Stimulated activated CD4-positive, alpha-beta T cell treated with anti-CD3 and anti-CD28 coated beads, TNF-alpha, amount 100 ng/mL, for 24 hours (primary cell): Measurements from ENCODE around the gene ASF1B.
"Not testable (repeated sequence)": the region's sequence is repeated elsewhere in the genome, so short reads cannot be mapped to it uniquely, and the experiment has no call there.

Experiments
- DNase-seq, 3 experiments: peaks; one replicate each; pipeline ENCODE4 v3.0.0-alpha.2; 2020; ENCODE audit warnings: low read depth in 3 of 3

The ASF1B gene

DNA sequence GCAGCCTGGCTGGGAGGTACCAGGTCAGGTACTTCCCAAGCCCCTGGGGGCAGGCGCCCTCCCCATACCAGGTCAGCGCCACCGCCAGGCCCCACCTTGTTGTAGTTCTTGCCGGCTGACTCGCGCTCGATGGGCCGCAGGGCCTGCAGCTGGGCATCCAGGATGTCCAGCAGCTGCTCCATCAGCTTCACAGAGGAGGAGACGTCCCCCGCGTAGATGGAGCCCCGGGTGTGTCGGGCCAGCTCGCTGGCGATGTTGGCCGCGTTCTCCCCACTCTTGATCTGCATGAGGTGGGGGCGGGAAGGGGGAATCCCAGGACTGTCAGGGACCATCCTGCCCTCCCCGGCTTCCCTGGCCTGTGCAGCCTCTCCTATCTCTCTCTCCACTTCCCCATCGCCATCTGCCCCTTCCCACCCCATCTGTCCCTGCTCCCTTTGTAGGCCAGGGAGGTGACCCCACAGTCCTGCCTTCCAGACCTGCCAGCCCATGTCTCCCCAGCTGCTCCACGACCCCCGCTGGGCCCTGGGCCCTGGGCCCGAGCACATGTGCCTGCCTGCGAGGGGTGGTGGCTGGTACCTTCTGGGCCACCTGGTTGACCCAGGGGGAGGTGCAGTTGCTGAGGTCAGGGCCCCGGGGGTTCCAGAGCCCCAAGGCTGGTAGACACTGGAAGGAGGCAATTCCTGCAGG is 23.8 kb upstream of the ASF1B start:
- DNase-seq, result no peak

DNA sequence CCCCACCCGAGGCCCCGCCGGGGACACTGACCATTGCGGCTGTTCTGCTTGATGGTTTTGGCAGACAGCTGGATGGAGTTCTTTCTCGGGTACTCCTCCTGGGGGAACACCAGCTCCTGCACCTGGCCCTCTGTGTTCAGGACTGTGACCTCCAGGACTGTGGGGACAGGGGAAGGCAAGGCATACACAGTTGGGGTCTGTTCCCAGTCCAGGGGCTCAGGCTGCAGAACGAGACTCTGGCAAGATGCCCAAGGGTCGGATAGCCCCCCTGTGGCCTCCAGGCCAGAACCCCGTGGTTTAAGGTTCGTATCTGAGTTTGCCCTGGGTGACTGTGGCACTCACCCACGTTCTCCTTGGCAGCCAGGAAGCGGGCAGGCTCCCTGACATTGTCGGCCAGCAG is 22.7 kb upstream of the ASF1B start:
- DNase-seq, result no peak

DNA sequence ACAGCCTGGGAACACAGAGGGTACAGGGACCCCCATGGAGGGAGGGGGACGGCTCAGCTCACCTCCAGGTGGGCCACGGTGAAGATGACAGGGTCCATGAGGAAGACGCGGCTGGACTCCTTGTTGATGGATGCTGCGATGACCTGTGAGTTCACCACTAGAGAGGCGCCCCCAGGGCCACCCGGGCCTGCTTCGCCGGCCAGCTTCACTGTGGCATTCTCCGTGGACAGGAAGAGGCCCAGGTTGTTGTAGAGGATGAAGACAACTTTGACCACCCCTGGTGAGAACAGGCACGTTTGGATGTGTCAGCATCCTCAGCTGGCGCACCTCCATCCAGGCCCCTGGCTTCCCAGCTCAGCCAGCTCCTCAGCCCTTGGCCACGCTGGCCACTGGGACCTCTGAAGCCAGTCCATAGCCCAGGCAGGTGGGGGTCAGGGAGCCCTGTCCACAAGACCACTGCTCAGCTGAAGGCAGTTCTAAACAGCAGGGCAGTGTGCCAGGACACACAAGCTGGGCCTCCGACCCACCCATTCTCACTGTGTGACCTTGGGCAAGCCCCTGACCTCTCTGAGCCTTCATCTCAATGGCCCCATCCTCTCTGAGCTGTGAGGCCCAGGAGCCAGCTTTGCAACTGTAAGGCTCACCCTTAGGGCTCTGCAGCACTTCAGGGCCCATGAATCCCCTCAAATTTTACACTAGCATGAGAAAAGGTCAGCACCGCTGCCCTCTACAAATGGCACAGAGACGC is 22.1 kb upstream of the ASF1B start:
- no peak for DNase-seq

DNA sequence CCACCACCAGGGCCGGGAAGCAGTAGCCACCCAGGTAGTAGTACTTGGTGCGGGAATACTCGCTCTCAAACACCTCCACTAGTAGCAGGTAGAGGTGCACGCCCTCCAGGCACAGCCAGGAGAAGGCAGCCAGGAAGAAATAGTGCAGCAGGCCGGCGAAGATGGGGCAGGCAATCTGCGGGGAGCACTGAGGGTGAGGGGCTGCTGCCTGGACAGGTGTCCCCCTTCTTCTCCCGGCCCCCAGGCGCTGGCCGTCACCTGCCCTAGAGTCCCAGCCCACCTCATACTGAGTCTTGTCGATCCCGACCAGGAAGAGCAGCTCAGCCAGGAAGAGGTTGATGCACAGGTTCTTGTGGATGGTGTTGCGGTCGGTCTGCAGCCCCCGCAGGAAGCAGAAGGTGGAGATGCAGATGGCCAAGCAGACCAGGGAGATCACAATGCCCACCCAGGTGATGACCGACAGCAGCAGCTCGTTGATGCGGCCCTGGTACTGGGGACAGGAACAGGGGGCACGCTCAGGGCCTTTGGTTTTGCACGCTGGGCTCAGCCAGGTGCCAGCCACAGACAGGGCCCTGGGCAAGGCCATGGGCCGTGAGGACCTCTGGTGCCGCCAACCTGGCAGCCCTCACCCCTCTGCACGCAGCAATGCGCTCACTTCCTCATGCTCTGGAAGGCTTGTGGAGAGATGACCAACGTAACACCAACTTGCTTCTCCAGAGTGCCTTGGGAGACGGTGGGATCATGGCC is 20.8 kb upstream of the ASF1B start:
- DNase-seq, result no peak

DNA sequence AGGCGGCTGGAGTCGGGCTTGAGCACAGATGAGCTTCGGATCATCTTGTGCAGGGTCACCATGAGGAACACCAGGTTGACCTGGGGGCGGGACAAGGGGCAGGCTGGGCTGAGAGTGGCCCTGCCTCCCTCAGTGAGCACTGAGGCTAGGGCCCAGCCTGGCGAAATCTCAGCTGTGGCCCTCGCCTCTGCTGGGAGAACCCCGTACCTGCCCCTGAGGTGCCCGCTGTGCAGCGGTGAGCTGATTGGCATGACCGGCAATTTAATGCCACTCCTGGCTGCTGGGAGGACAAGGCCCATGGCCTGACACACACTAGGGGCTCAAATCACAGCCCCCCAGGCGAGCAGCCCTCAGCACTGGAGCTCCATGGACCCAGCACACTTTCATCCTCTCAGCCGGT is 19.7 kb upstream of the ASF1B start:
- no peak for DNase-seq

- no peak for DNase-seq
These were observed 19.0 kb upstream of the ASF1B start for GRCh38 chr19:14155371-14155770.

GRCh38 chr19:14152713-14153112 is 16.3 kb upstream of the ASF1B start:
- no peak for DNase-seq

DNA sequence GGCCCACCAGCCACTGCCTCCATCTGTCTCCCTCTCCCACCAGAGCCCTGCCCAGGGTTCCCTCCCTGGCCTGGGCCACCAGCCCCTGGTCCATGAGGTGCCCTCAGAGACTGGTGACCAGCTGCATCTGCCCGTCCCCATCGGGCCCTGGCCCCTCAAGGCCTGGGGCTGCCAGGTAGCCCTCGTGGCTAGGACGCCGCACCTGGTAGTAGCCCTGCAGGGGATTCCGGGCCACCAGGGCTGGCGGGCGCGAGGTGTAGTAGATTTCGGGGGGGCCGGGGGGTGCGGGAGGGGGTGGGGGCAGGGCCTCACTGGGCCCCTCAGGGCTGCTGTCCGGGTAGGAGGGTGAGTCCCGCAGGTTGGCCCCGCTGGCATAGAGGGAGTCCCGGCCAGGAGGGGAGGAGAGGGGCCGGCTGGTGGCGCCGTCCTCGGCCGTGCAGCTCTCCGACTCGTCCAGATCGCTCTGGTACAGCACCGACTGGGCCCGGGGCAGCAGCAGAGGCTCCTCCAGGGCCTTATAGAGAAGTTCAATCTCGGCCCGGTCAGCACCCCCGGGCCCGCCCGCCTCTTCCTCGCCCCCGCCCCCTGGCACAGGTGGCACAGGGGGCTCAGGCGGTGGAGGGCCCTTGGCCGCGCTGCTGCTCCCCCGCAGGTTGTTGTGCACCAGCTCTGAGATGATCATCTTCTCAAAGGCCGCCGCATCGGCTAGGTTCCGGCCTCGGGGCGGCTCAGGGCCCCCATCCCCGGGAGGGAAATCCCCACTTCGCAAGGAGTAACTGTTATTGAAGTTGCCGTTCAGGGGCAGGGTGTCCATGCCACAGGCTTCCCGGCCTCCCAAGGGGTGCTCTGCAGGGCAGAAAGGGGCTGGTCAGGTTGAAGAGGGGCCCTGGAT is 14.6 kb upstream of the ASF1B start:
- no peak for DNase-seq

DNA sequence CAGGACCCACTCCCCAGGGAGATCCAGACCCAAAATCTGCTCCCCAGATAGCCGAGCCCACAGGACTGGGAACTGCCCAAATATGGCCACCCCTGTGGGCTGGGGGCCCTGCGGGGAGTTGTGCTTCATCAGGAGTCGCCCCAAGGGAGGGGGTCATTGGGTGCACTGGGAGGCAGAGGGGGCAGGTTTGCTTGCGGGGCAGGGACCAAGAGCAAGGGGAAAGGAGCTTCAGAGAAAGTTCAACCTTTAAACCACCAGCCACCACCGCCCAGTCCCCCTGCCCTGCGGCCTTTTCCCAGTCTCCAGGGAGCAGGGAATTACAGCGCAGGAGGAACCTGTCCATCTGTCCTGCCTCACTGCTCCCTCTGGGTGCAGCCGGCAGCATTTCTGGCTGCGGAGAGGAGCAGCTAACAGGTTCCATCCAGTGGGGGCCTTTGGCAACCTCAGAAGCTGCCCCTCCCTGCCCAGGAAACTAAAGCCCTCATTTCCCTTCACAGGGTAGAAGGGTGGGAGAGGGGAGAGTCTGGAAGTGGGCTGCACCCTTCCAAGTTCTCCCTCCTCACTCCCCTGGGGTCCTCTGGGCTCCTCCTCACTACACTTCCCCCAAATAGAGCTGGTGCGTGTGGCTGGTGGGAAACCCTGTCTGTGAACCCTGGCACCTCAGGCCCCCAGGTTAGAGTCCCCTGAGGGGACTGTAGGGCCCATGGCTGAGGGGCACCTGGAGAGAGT is 13.8 kb upstream of the ASF1B start:
- no peak for DNase-seq

GRCh38 chr19:14149509-14149994 is 13.2 kb upstream of the ASF1B start:
- DNase-seq, result peak in 1 of 3 experiments; percentile 34

GRCh38 chr19:14148751-14149410 is 12.5 kb upstream of the ASF1B start:
- no peak for DNase-seq

DNA sequence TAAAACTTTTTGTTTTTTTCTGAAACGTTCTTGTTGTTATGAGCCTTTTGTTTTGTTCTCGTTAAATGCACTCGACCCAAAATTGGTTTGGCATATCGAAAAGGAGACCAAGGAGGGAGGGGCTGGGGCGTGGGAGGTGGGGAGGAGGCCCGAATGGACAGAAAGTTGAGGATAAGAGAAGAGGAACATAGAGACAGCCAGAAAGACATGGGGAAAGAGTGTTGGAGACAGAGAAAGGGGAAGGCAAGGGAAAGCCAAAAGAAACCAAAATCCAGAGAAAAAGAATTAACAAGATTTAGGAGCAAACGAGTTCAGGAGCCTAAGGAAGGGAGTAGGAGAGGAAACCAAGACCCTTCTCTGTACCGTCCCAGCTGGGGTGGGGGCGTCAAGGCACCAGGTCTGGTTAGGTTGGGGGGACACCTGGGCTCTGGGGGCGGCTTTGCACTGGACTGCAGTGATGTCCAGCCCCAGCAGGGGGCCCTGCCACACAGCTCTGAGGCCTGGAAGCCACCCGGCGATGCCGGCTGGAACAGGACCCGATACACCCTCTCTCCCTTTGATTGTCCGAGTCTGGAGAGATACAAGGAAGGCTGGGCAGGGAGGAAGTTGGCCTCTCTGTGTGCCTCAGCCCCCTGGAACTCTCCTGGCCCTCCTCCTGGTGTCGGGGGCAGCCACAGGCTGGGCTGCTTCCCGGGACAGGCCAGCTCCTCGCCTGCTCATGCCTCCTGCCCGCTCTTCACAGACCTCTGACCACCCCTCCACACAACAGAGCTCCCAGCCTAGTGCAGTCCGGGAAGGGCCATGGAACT is 11.6 kb upstream of the ASF1B start:
- peak in 2 of 3 experiments; percentile 18 to 55 for DNase-seq

- no peak for DNase-seq
These were observed 10.4 kb upstream of the ASF1B start for GRCh38 chr19:14146789-14147216.

GRCh38 chr19:14146169-14146568 is 9.8 kb upstream of the ASF1B start:
- not testable (repeated sequence) for DNase-seq

DNA sequence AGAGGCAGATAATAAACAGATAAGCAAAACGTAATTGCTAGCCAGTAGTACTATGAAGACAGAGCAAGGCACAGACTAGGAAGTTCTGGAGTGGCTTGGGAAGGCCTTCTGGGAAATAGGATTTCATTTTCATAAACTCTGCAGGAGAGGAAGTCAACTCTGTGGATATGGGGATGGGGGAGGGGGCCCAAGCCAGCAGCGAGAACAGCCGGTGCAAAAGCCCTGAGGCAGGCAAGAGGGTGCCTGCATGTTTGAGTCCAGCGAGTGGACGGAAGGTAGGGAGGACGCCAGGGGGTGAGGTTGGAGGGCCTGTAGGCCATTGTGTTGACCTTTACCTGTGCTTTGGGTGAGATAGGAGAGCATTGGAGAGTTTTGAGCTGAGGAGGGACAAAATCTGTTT is 9.0 kb upstream of the ASF1B start:
- no peak for DNase-seq

DNA sequence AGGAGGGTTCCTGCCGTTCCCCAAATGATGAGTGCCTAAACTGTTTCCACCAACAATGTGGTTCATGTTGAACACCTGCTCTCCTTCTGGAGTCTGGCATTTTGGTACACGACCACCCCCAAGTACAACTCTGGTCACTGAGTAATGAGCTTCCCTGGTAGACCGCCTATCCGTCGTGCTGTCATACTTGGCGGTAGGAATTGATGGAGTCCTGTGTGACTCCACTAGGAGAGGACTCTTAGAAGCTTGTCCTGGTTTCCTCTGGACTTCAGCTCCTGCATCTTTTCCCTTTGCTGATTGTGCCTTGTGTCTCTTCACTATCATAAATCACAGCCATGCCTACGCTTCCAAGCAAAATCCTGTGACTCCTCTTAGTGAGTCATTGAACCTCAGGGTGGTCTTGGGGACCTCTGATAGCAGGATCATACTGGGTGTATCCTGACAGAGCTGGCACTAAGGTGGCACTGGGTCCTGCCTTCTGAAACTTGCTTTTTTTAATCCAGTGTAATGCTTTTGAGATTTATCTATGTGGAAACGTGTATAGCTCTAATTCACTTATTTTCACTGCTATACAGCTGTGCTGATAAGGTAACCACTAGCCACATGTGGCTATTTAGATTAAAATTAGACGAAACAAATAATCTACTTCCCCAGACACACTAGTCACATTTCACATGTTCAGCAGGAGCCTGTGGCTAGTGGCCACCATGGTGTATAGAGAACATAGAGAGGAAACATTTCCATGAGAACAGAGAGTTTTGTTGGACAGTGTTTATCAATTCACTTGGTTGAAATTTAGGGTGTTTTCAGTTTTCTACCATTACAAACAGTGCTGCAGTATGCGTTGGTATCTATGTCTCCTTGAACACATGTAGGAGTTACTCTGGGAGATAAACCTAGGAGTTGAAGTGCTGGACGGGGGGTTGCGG is 6.1 kb upstream of the ASF1B start:
- no peak for DNase-seq

DNA sequence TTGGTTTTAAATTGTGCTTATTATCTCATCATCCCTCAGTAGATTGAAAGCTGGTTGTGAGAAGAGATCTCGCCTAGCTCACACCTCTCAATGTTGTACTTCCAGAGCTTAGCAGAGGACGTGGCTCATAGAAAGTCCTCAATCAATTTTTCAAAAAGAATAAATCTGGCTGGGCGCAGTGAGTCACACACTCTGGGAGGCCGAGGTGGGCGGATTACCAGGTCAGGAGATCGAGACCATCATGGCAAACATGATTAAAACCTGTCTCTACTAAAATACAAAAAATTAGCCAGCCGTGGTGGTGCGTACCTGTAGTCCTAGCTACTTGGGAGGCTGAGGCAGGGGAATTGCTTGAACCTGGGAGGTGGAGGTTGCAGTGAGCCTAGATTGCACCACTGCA is 4.7 kb upstream of the ASF1B start:
- no peak for DNase-seq

- no peak for DNase-seq
These were observed 3.6 kb upstream of the ASF1B start for GRCh38 chr19:14139944-14140343.
